Keratinocyte (primary cell): ENCODE results near the gene MRPL43. TPM values are rescaled to one million over a fixed set of nuclear protein-coding genes. Genes with fewer than 3 reads are reported as not detected.

Experiments
- DNase-seq: peaks from one replicate; pipeline ENCODE4 v3.0.0-alpha.2; 2011; ENCODE audit warnings: low read depth, missing footprints, low spot score
- FAIRE-seq: peaks from 2 replicates; lab custom pipeline; 2011; peaks lifted over from hg19 to GRCh38; lab: Jason Lieb, UNC
- H2AFZ ChIP-seq: 2 replicates; pipeline ENCODE4 v1.6.0; 2012; ENCODE audit warnings: low read length, control low read depth, inconsistent platforms; ENCODE audit not compliant: control insufficient read depth
- H3K27ac ChIP-seq: 2 replicates; pipeline ENCODE4 v1.5.1; 2011; ENCODE audit warnings: low read length; ENCODE audit not compliant: control insufficient read depth, insufficient read depth
- H3K27me3 ChIP-seq: 3 replicates; pipeline ENCODE4 v1.6.0; 2011; ENCODE audit warnings: low read length; ENCODE audit not compliant: control insufficient read depth, insufficient read depth; ENCODE audit errors: extremely low read depth
- H3K36me3 ChIP-seq, 2 experiments: 2 replicates in 1 of 2; 3 replicates in 1 of 2; pipeline ENCODE4 v1.5.1; 2011; ENCODE audit warnings: low read length in 2 of 2, mild to moderate bottlenecking in 1 of 2; ENCODE audit not compliant: control insufficient read depth in 2 of 2, insufficient read depth in 2 of 2; ENCODE audit errors: extremely low read depth in 1 of 2
- H3K4me1 ChIP-seq: 3 replicates; pipeline ENCODE4 v1.5.1; 2011; ENCODE audit warnings: low read length; ENCODE audit not compliant: control insufficient read depth, insufficient read depth; ENCODE audit errors: extremely low read depth
- H3K4me2 ChIP-seq: 3 replicates; pipeline ENCODE4 v1.6.0; 2011; ENCODE audit warnings: low read depth, low read length; ENCODE audit not compliant: control insufficient read depth, insufficient read depth; ENCODE audit errors: extremely low read depth
- H3K4me3 ChIP-seq, 3 experiments: fragments of 200-600 bp in 1 of 3; sonication (generic) in 1 of 3; 2 replicates in 2 of 3; 3 replicates in 1 of 3; pipeline ENCODE4 v1.5.1; 2011 to 2016; ENCODE audit warnings: low read length in 3 of 3, mild to moderate bottlenecking in 3 of 3, control low read depth in 2 of 3, inconsistent platforms in 1 of 3, low read depth in 1 of 3, mixed read lengths in 1 of 3, mixed run types in 1 of 3, moderate library complexity in 1 of 3; ENCODE audit not compliant: control insufficient read depth in 2 of 3, insufficient read depth in 2 of 3; ENCODE audit errors: extremely low read depth in 1 of 3
- H3K79me2 ChIP-seq: 2 replicates; pipeline ENCODE4 v1.6.0; 2012; ENCODE audit warnings: low read length; ENCODE audit not compliant: control insufficient read depth, insufficient read depth
- H3K9ac ChIP-seq: 3 replicates; pipeline ENCODE4 v1.6.0; 2011; ENCODE audit warnings: low read length; ENCODE audit not compliant: control insufficient read depth, insufficient read depth; ENCODE audit errors: extremely low read depth
- H3K9me1 ChIP-seq: 3 replicates; pipeline ENCODE4 v1.6.0; 2011; ENCODE audit warnings: low read length; ENCODE audit not compliant: control insufficient read depth, insufficient read depth; ENCODE audit errors: extremely low read depth
- H3K9me3 ChIP-seq: 2 replicates; pipeline ENCODE4 v1.5.1; 2012; ENCODE audit warnings: low read depth, low read length; ENCODE audit not compliant: control insufficient read depth
- H4K20me1 ChIP-seq: 3 replicates; pipeline ENCODE4 v1.6.0; 2011; ENCODE audit warnings: low read length; ENCODE audit not compliant: control insufficient read depth, insufficient read depth; ENCODE audit errors: extremely low read depth
- EZH2 ChIP-seq: IDR thresholded peaks from one replicate; pipeline ENCODE4 v1.6.1; 2012; ENCODE audit warnings: inconsistent platforms, mild to moderate bottlenecking, low read length, moderate library complexity
- dilution Hi-C: fragments of 300-500 bp; cut with MboI; formaldehyde crosslinking; loops from one replicate; pipeline ENCODE4 v1.7.0; 2020; ENCODE audit warnings: low sequenced_read_pairs; ENCODE audit not compliant: extremely low pct_ligation_motif_present
- polyA plus RNA-seq, 5 experiments: library from polyadenylated mRNA; depleted of rRNA in 3 of 5; stranded (reverse) in 3 of 5; stranded (forward) in 1 of 5; unstranded in 1 of 5; fragments of >200 nt; gene quantifications; 1 replicate in 1 of 5; 2 replicates in 3 of 5; 3 replicates in 1 of 5; pipeline versions ENCODE4 v1.2.1 to v1.2.3, GENCODE V29; 2011 to 2012; ENCODE audit warnings: missing spikeins in 2 of 5, low read depth in 1 of 5, low replicate concordance in 1 of 5
- TF ChIP-seq, protein P1 (sequence below), 3 experiments: IDR thresholded peaks in 1 of 3; conservative IDR thresholded peaks in 1 of 3; optimal IDR thresholded peaks in 1 of 3; 2 replicates in 2 of 3; 3 replicates in 1 of 3; pipeline versions ENCODE3 to v1.5.1; 2011; ENCODE audit warnings: low read length in 3 of 3, mild to moderate bottlenecking in 3 of 3, moderate library complexity in 2 of 3, control low read depth in 1 of 3, inconsistent platforms in 1 of 3; ENCODE audit not compliant: insufficient read depth in 2 of 3; ENCODE audit errors: extremely low read depth in 1 of 3

The MRPL43 gene
- polyA plus RNA-seq, 1 donor (not counting 4 experiments of a cell fraction or from before 2014, with no cell fraction given): 71.1 TPM

DNA sequence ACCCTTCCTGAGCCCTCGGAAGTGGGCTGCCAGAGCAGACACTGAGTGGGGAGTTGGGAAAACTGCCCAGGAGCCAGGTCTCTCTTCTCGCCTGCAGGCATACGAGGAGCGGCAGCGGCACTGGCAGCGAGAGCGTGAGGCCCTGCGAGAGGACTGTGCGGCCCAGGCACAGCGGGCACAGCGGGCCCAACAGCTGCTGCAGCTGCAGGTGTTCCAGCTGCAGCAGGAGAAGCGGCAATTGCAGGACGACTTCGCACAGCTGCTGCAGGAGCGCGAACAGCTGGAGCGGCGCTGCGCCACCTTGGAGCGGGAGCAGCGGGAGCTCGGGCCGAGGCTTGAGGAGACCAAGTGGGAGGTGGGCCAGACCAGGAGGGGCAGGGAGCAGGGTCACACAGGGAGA lies 18.1 kb upstream of the MRPL43 start:
- Histone ChIP-seq H3K36me3 (peaks cover 15 to 26% of the 10 kb centered on the region in 2 experiments), H3K9ac (no peak overlapping the region), H4K20me1 (no peaks in the 10 kb centered on the region), H3K4me3 (no peak overlapping the region), H3K4me1 (peaks cover 7% of the 10 kb centered on the region), H2AFZ (no peak overlapping the region), H3K27ac (no peak overlapping the region), H3K27me3 (no peaks in the 10 kb centered on the region), H3K4me2 (no peak overlapping the region), H3K9me1 (no peaks in the 10 kb centered on the region), H3K9me3 (no peaks in the 10 kb centered on the region), H3K79me2 (peaks cover 16% of the 10 kb centered on the region)
- FAIRE-seq: no peak
- DNase-seq: no peak
- dilution Hi-C loops: no loop called here
- TF ChIP-seq EZH2: no peak
- TF ChIP-seq, protein P1, sequence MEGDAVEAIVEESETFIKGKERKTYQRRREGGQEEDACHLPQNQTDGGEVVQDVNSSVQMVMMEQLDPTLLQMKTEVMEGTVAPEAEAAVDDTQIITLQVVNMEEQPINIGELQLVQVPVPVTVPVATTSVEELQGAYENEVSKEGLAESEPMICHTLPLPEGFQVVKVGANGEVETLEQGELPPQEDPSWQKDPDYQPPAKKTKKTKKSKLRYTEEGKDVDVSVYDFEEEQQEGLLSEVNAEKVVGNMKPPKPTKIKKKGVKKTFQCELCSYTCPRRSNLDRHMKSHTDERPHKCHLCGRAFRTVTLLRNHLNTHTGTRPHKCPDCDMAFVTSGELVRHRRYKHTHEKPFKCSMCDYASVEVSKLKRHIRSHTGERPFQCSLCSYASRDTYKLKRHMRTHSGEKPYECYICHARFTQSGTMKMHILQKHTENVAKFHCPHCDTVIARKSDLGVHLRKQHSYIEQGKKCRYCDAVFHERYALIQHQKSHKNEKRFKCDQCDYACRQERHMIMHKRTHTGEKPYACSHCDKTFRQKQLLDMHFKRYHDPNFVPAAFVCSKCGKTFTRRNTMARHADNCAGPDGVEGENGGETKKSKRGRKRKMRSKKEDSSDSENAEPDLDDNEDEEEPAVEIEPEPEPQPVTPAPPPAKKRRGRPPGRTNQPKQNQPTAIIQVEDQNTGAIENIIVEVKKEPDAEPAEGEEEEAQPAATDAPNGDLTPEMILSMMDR (optimal IDR thresholded peaks at IDR 0.05 in 1 of 3, IDR thresholded peaks at IDR 0.05 in 1 of 3, conservative IDR thresholded peaks at IDR 0.05 in 1 of 3; ENCODE audit: extremely low read depth in 1 of 3, insufficient read depth in 2 of 3, low read length in 3 of 3): no peak

DNA sequence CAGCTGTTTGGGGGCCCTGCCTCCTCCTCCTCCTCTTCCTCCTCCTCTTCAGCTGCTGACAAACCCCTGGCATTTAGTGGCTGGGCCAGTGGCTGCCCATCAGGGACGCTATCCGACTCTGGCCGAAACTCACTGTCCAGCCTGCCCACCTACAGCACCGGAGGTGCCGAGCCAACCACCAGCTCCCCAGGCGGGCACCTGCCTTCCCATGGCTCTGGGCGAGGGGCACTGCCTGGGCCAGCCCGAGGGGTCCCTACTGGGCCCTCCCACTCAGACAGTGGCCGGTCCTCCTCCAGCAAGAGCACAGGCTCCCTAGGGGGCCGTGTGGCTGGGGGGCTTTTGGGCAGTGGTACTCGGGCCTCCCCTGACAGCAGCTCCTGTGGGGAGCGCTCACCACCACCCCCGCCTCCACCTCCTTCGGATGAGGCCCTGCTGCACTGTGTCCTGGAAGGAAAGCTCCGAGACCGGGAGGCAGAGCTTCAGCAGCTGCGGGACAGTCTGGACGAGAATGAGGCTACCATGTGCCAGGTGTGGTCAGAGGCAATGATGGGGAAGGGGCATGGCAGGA lies 16.4 kb upstream of the MRPL43 start:
- no peak overlapping the region for H3K4me3 ChIP-seq
- DNase-seq (no peak), FAIRE-seq (no peak)
- H3K9ac ChIP-seq: no peak overlapping the region
- no peak for TF ChIP-seq EZH2
- TF ChIP-seq, protein P1 (optimal IDR thresholded peaks at IDR 0.05 in 1 of 3, IDR thresholded peaks at IDR 0.05 in 1 of 3, conservative IDR thresholded peaks at IDR 0.05 in 1 of 3; ENCODE audit: extremely low read depth in 1 of 3, insufficient read depth in 2 of 3, low read length in 3 of 3): no peak
- dilution Hi-C loops: no loop called here
- H3K9me1 ChIP-seq: no peaks in the 10 kb centered on the region
- H3K36me3 ChIP-seq: peaks cover 15 to 26% of the 10 kb centered on the region in 2 experiments
- no peaks in the 10 kb centered on the region for H3K27me3 ChIP-seq
- no peaks in the 10 kb centered on the region for H3K9me3 ChIP-seq
- H2AFZ ChIP-seq: no peak overlapping the region
- no peak overlapping the region for H3K4me2 ChIP-seq
- peaks cover 26% of the 10 kb centered on the region for H3K79me2 ChIP-seq
- H3K27ac ChIP-seq: no peak overlapping the region
- H3K4me1 ChIP-seq: peaks cover 6% of the 10 kb centered on the region
- no peaks in the 10 kb centered on the region for H4K20me1 ChIP-seq
